Renal cortex interstitium (tissue), 3 donors: ENCODE data around the gene CPB1. TPM values are rescaled to one million over a fixed set of nuclear protein-coding genes. Genes with fewer than 3 reads are reported as not detected.

Source experiments
- polyA plus RNA-seq, 3 donors: library from polyadenylated mRNA; unstranded; fragments of 120-200 nt; gene quantifications; one replicate each; pipeline ENCODE4 v1.2.1, GENCODE V29; 2013; ENCODE audit not compliant: insufficient read length in 3 of 3

The CPB1 gene
- polyA plus RNA-seq, 3 donors: 0.53 to 1.4 (median 0.96) TPM

Other genes starting within 250 kb of the CPB1 start
- gene AGTR1, start 129.9 kb upstream of the CPB1 start, polyA plus RNA-seq: 10 to 100 TPM; 16.4 to 27.4 (median 17.1) TPM
- under 1 TPM; 0.20 to 0.67 (median 0.20) TPM for gene CPA3, start 37.5 kb downstream of the CPB1 start, polyA plus RNA-seq
- 10 to 100 TPM; 24.2 to 30.7 (median 26.4) TPM for gene GYG1, start 163.7 kb downstream of the CPB1 start, polyA plus RNA-seq